ENCODE measurements around the gene KCNMB2.

DNA sequence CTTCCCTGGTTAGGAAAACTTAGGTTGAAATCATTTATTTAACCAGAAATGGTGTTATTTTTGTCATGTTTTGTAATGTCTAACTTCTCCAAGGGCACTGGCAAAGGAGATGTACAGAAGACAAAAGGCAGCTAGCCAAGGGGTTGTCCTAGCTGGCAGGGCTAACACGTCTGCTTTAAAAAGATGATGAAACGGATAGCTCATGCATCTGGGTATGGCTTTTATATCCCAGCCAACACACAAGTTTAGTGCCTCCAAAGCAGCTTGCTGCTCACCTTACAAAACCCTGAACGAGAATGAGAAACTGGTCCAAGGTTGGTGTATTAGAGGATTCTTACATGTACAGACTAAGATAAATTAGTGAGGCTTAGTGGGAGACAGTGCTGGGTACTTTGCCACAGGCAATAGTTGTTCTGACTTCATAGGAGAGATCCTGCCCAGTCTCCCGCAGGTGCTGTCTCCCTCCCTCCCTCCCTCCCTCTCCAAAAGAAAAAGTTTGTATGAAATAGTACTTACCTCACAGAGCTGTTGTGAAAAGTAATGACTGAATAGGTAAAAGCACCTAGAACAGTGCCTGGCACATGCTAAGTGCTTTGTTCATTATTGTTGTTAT lies 47.8 kb downstream of the KCNMB2 start:
- TF ChIP-seq, protein P1, sequence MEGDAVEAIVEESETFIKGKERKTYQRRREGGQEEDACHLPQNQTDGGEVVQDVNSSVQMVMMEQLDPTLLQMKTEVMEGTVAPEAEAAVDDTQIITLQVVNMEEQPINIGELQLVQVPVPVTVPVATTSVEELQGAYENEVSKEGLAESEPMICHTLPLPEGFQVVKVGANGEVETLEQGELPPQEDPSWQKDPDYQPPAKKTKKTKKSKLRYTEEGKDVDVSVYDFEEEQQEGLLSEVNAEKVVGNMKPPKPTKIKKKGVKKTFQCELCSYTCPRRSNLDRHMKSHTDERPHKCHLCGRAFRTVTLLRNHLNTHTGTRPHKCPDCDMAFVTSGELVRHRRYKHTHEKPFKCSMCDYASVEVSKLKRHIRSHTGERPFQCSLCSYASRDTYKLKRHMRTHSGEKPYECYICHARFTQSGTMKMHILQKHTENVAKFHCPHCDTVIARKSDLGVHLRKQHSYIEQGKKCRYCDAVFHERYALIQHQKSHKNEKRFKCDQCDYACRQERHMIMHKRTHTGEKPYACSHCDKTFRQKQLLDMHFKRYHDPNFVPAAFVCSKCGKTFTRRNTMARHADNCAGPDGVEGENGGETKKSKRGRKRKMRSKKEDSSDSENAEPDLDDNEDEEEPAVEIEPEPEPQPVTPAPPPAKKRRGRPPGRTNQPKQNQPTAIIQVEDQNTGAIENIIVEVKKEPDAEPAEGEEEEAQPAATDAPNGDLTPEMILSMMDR (IDR thresholded peaks at IDR 0.05): no peak
- TF ChIP-seq, protein P2, sequence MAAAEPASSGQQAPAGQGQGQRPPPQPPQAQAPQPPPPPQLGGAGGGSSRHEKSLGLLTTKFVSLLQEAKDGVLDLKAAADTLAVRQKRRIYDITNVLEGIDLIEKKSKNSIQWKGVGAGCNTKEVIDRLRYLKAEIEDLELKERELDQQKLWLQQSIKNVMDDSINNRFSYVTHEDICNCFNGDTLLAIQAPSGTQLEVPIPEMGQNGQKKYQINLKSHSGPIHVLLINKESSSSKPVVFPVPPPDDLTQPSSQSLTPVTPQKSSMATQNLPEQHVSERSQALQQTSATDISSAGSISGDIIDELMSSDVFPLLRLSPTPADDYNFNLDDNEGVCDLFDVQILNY (CRISPR knock-in tag; IDR thresholded peaks at IDR 0.05): no peak
- TF ChIP-seq JUN (CRISPR knock-in tag; IDR thresholded peaks at IDR 0.05): no peak
